ENCODE results near the gene HRC.

GRCh38 chr19:49127674-49128544 lies 27.3 kb downstream of the HRC start:
- TF ChIP-seq POLR2A (IDR thresholded peaks at IDR 0.05; ENCODE audit: low read depth), result no peak
- peak; percentile 17 to 40 (median 36) for TF ChIP-seq CTCF (IDR thresholded peaks at IDR 0.05)
